Hepatocyte (in vitro differentiated cells): ENCODE measurements around the gene BLOC1S6. TPM values are rescaled to one million over a fixed set of nuclear protein-coding genes. Genes with fewer than 3 reads are reported as not detected.
A peak's percentile ranks its signal among the peaks of the same experiment; 100 is the strongest.

Experiments used
- DNase-seq: peaks from one replicate; pipeline ENCODE4 v3.0.0-alpha.2; 2016; ENCODE audit warnings: low spot score
- H2AFZ ChIP-seq: fragments of 200-600 bp; sonication (generic); 2 replicates; pipeline ENCODE4 v1.6.0; 2016; ENCODE audit warnings: antibody characterized with exemption, mild to moderate bottlenecking
- H3K27ac ChIP-seq: fragments of 200-600 bp; sonication (generic); 2 replicates; pipeline ENCODE4 v1.5.1; 2016; ENCODE audit warnings: mild to moderate bottlenecking
- H3K27me3 ChIP-seq: fragments of 200-600 bp; sonication (generic); 2 replicates; pipeline ENCODE4 v1.6.1; 2016
- H3K36me3 ChIP-seq: fragments of 200-600 bp; sonication (generic); replicated peaks from 2 replicates; pipeline ENCODE4 v1.5.1; 2016; ENCODE audit warnings: low read depth; ENCODE audit not compliant: insufficient read depth
- H3K4me1 ChIP-seq: fragments of 200-600 bp; sonication (generic); 2 replicates; pipeline ENCODE4 v1.5.1; 2016; ENCODE audit warnings: mild to moderate bottlenecking, moderate library complexity; ENCODE audit not compliant: insufficient read depth
- H3K4me2 ChIP-seq: fragments of 200-600 bp; sonication (generic); 2 replicates; pipeline ENCODE4 v1.6.0; 2016
- H3K4me3 ChIP-seq: fragments of 200-600 bp; sonication (generic); 2 replicates; pipeline ENCODE4 v1.5.1; 2016; ENCODE audit warnings: mild to moderate bottlenecking
- H3K79me2 ChIP-seq: fragments of 200-600 bp; sonication (generic); 2 replicates; pipeline ENCODE4 v1.6.0; 2017; ENCODE audit warnings: mild to moderate bottlenecking
- H3K9me2 ChIP-seq: fragments of 200-600 bp; sonication (generic); replicated peaks from 2 replicates; pipeline ENCODE4 v1.6.0; 2017; ENCODE audit warnings: mild to moderate bottlenecking; ENCODE audit not compliant: insufficient read depth
- H3K9me3 ChIP-seq: fragments of 200-600 bp; sonication (generic); 2 replicates; pipeline ENCODE4 v1.5.1; 2016; ENCODE audit warnings: low read depth, mild to moderate bottlenecking
- H4K20me1 ChIP-seq: fragments of 200-600 bp; sonication (generic); 2 replicates; pipeline ENCODE4 v1.6.0; 2016; ENCODE audit warnings: mild to moderate bottlenecking; ENCODE audit not compliant: insufficient read depth, poor library complexity, severe bottlenecking
- EZH2 ChIP-seq: fragments of 200-600 bp; sonication (generic); IDR thresholded peaks from 2 replicates; pipeline ENCODE4 v1.6.1; 2016; ENCODE audit warnings: antibody characterized with exemption, mild to moderate bottlenecking, borderline replicate concordance
- EZH2phosphoT487 ChIP-seq: fragments of 200-600 bp; sonication (generic); IDR thresholded peaks from one replicate; pipeline ENCODE4 v1.6.1; 2018; ENCODE audit warnings: antibody characterized with exemption, mild to moderate bottlenecking, low read depth, moderate library complexity; ENCODE audit not compliant: unreplicated experiment, severe bottlenecking
- WGBS: methylation state at CpG from one replicate; pipeline ENCODE4 v1.1.6; 2016; ENCODE audit warnings: low lambda C conversion rate; ENCODE audit errors: missing lambda C conversion rate; 5-methylcytosine and 5-hydroxymethylcytosine counted together
- polyA plus RNA-seq: library from polyadenylated mRNA; unstranded; fragments of >200 nt; fragmentation: Nextera tagmentation; extraction: Ambion mirVana; gene quantifications from 2 replicates; pipeline ENCODE4 v1.2.1, GENCODE V29; 2016
- small RNA-seq: library from RNA; depleted of rRNA; stranded (forward); fragments of <200 nt; gene quantifications from one replicate; pipeline ENCODE3, GENCODE V24; 2014
- total RNA-seq: library from RNA; depleted of rRNA; stranded (reverse); fragments of >200 nt; gene quantifications from 2 replicates; pipeline ENCODE4 v1.2.3, GENCODE V29; 2014
- TF ChIP-seq, protein P1 (sequence below): fragments of 200-600 bp; sonication (generic); IDR thresholded peaks from 2 replicates; pipeline ENCODE4 v1.5.1; 2016; ENCODE audit warnings: antibody characterized with exemption, mild to moderate bottlenecking; ENCODE audit not compliant: poor library complexity

Gene BLOC1S6
- total and polyA plus RNA-seq, 2 experiments from 2014 or later: 24.7 to 62.3 TPM

DNA sequence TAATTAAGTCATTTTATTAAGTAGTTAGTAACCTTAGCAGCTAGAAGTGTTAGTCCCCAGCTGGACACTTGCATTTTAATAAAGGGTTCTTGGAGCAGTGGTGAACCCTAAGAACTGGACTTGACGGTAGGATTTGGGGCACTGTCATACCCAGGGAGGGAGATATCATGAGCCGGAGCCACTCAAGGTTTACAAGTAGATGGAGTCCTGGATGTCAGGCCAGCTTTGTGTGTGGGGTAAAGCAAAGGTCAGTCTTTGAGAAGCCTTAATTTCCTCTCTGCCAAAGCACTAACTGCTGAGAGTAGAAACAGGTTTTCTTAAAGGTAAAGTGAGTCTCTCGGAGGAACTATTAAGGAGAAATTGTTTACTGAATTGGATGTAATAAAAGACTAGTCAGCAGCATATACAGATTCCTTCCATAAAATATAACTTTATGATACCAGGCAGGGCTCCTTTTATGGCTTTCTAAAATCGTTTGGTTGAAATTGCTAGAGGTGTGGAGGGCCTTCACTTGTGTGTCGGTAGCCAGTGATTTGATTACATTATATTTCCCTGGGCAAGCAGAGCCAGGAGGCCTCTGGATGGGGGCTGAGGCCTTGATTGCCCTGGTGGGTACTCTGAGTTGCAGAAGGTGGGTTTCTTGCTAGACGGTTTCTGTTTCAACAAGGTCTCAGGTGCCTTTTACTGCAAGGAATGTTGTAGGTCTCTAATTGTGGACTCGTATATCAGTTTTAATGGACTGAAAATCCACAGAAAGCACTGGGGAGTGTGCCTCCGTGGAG is 70.8 kb downstream of the BLOC1S6 start:
- Histone ChIP-seq H3K4me1 (peaks cover 21% of the 10 kb centered on the region), H3K36me3 (no peaks in the 10 kb centered on the region), H4K20me1 (no peaks in the 10 kb centered on the region), H3K9me2 (no peaks in the 10 kb centered on the region), H3K27me3 (no peaks in the 10 kb centered on the region), H3K9me3 (no peaks in the 10 kb centered on the region), H2AFZ (no peak overlapping the region), H3K79me2 (peaks cover 25% of the 10 kb centered on the region), H3K27ac (peak overlapping the region; percentile 58), H3K4me2 (peak overlapping the region; percentile 14), H3K4me3 (no peak overlapping the region)
- no peak for DNase-seq
- WGBS: 52% methylated on average over 8 of the region's 8 CpGs
- TF ChIP-seq, protein P1, sequence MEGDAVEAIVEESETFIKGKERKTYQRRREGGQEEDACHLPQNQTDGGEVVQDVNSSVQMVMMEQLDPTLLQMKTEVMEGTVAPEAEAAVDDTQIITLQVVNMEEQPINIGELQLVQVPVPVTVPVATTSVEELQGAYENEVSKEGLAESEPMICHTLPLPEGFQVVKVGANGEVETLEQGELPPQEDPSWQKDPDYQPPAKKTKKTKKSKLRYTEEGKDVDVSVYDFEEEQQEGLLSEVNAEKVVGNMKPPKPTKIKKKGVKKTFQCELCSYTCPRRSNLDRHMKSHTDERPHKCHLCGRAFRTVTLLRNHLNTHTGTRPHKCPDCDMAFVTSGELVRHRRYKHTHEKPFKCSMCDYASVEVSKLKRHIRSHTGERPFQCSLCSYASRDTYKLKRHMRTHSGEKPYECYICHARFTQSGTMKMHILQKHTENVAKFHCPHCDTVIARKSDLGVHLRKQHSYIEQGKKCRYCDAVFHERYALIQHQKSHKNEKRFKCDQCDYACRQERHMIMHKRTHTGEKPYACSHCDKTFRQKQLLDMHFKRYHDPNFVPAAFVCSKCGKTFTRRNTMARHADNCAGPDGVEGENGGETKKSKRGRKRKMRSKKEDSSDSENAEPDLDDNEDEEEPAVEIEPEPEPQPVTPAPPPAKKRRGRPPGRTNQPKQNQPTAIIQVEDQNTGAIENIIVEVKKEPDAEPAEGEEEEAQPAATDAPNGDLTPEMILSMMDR: no peak
- TF ChIP-seq EZH2phosphoT487: no peak
- TF ChIP-seq EZH2: no peak

Small RNA genes within 50 kb of the gene (small RNA-seq; reads per million reads assigned to genes)
- gene DPPA5P2: not detected
- gene RF00019: not detected

Other genes starting within 250 kb of the BLOC1S6 start
- 231 and 268 TPM in 2 replicates for gene GATM, start 208.8 kb upstream of the BLOC1S6 start, total RNA-seq
- 64.3 and 87.6 TPM in 2 replicates for gene GATM, start 208.8 kb upstream of the BLOC1S6 start, polyA plus RNA-seq
- 4.1 and 5.0 TPM in 2 replicates for gene SLC30A4, start 64.6 kb upstream of the BLOC1S6 start, total RNA-seq
- 2.7 and 2.9 TPM in 2 replicates for gene SLC30A4, start 64.6 kb upstream of the BLOC1S6 start, polyA plus RNA-seq
- gene SQOR, start 47.6 kb downstream of the BLOC1S6 start, total RNA-seq: 27.3 and 37.0 TPM in 2 replicates
- gene SQOR, start 47.6 kb downstream of the BLOC1S6 start, polyA plus RNA-seq: 24.7 and 30.1 TPM in 2 replicates